ENCODE results near the gene FOCAD.
"Not testable (repeated sequence)": the region's sequence is repeated elsewhere in the genome, so short reads cannot be mapped to it uniquely, and the experiment has no call there.

FOCAD gene

GRCh38 chr9:20903212-20903611 is 219.2 kb downstream of the FOCAD start:
- DNase-seq = no peak

- DNase-seq = no peak
Observed at GRCh38 chr9:20904995-20905394, 220.9 kb downstream of the FOCAD start.

- no peak for DNase-seq
Observed at GRCh38 chr9:20906326-20906725, 222.3 kb downstream of the FOCAD start.

GRCh38 chr9:20908461-20908860 is 224.4 kb downstream of the FOCAD start:
- no peak for DNase-seq

- DNase-seq = no peak
Observed at GRCh38 chr9:20914556-20914955, 230.5 kb downstream of the FOCAD start.

GRCh38 chr9:20921362-20921761 is 237.3 kb downstream of the FOCAD start:
- DNase-seq = no peak

- no peak for DNase-seq
Observed at GRCh38 chr9:20925256-20926045, 241.4 kb downstream of the FOCAD start.

GRCh38 chr9:20929276-20929675 is 245.2 kb downstream of the FOCAD start:
- DNase-seq = no peak

GRCh38 chr9:20930836-20931235 is 246.8 kb downstream of the FOCAD start:
- no peak for DNase-seq

- DNase-seq = no peak
Observed at GRCh38 chr9:20940447-20941173, 256.6 kb downstream of the FOCAD start.

GRCh38 chr9:20941174-20941690 is 257.2 kb downstream of the FOCAD start:
- peak; percentile 78 for DNase-seq

- DNase-seq = no peak
Observed at GRCh38 chr9:20944507-20944906, 260.4 kb downstream of the FOCAD start.

- no peak for DNase-seq
Observed at GRCh38 chr9:20945269-20945668, 261.2 kb downstream of the FOCAD start.

GRCh38 chr9:20945856-20946255 is 261.8 kb downstream of the FOCAD start:
- no peak for DNase-seq

GRCh38 chr9:20948703-20949102 is 264.6 kb downstream of the FOCAD start:
- no peak for DNase-seq

- no peak for DNase-seq
Observed at GRCh38 chr9:20950707-20951106, 266.6 kb downstream of the FOCAD start.

- DNase-seq = no peak
Observed at GRCh38 chr9:20962536-20963225, 278.6 kb downstream of the FOCAD start.

- no peak for DNase-seq
Observed at GRCh38 chr9:20972684-20973083, 288.6 kb downstream of the FOCAD start.

GRCh38 chr9:20973246-20973947 is 289.3 kb downstream of the FOCAD start:
- not testable (repeated sequence) for DNase-seq

- not testable (repeated sequence) for DNase-seq
Observed at GRCh38 chr9:20974191-20974938, 290.3 kb downstream of the FOCAD start.

- DNase-seq = no peak
Observed at GRCh38 chr9:20978249-20978648, 294.2 kb downstream of the FOCAD start.

- no peak for DNase-seq
Observed at GRCh38 chr9:20980832-20981455, 296.9 kb downstream of the FOCAD start.
